ENCODE measurements around the gene KIAA1586.
"Not testable (repeated sequence)": the region's sequence is repeated elsewhere in the genome, so short reads cannot be mapped to it uniquely, and the experiment has no call there.

GRCh38 chr6:57044061-57044460, 2.4 kb upstream of the KIAA1586 start:
- TF ChIP-seq POLR2A, CTCF (IDR thresholded peaks at IDR 0.05): not testable (repeated sequence)
